IPS-18a (cell line): ENCODE measurements around the gene LAMA1.
"Not testable (repeated sequence)": the region's sequence is repeated elsewhere in the genome, so short reads cannot be mapped to it uniquely, and the experiment has no call there.

ENCODE experiments used
- H3K27ac ChIP-seq: one replicate; pipeline ENCODE4 v1.5.1; 2013; ENCODE audit warnings: low read length
- H3K27me3 ChIP-seq: one replicate; pipeline ENCODE4 v1.6.1; 2013; ENCODE audit warnings: mild to moderate bottlenecking, low read length; ENCODE audit not compliant: control insufficient read depth, insufficient read depth
- H3K36me3 ChIP-seq: one replicate; pipeline ENCODE4 v1.6.1; 2013; ENCODE audit warnings: low read depth, low read length; ENCODE audit not compliant: control insufficient read depth
- H3K4me1 ChIP-seq: one replicate; pipeline ENCODE4 v1.6.1; 2013; ENCODE audit warnings: low read depth, low read length; ENCODE audit not compliant: control insufficient read depth
- H3K4me3 ChIP-seq: one replicate; pipeline ENCODE4 v1.5.1; 2013; ENCODE audit warnings: low read length
- H3K9ac ChIP-seq: one replicate; pipeline ENCODE4 v1.6.1; 2013; ENCODE audit warnings: mild to moderate bottlenecking, low read length, moderate library complexity
- H3K9me3 ChIP-seq: one replicate; pipeline ENCODE4 v1.6.1; 2013; ENCODE audit warnings: low read depth, low read length; ENCODE audit not compliant: control insufficient read depth

Gene LAMA1

GRCh38 chr18:7144921-7145320 lies 27.3 kb upstream of the LAMA1 start:
- H3K9ac ChIP-seq, H3K4me3 ChIP-seq, H3K27me3 ChIP-seq, H3K27ac ChIP-seq, H3K4me1 ChIP-seq, H3K36me3 ChIP-seq, H3K9me3 ChIP-seq: not testable (repeated sequence)

DNA sequence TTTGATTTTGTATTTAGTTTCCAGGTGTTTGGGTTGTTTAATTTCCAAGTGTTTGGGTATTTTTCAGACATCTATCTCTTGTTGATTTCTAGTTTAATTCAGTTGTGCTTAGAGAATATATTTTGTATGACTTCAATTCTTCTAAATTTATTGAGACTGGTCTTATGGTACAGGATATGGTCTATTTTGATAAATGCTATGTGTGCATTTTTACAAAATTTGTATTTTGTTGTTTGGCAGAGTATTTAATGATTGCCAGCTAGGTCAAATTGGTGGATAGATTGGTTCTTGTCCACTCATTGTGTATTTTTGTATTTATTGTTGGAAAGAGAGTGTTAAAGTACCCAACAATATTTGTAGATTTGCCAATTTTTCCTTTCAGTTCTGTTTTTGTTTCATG lies 23.7 kb upstream of the LAMA1 start:
- Histone ChIP-seq H3K27ac (no peak overlapping the region), H3K9ac (no peak overlapping the region), H3K4me3 (no peak overlapping the region), H3K36me3 (no peaks in the 10 kb centered on the region), H3K4me1 (no peaks in the 10 kb centered on the region), H3K27me3 (no peaks in the 10 kb centered on the region), H3K9me3 (no peaks in the 10 kb centered on the region)

DNA sequence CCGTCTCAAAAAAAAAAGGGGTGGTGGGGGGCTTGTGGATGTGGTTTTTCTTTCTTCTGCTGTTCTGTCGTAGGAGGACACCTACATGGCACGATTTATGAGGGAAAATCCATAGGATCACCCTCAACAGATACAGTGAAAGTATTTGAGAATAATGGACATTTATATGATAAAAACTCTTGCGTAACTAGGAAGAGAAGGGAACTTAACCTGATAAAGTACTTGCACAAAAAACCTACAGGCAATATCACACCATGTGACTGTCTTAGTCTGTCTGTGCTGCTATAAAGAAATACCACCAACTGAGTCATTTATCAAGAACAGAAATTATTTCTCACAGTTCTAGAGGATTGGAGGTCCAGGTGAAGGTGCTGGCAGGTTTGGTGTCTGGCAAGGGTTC lies 21.8 kb upstream of the LAMA1 start:
- Histone ChIP-seq H3K4me1 (no peaks in the 10 kb centered on the region), H3K9me3 (no peaks in the 10 kb centered on the region), H3K9ac (no peak overlapping the region), H3K27me3 (no peaks in the 10 kb centered on the region), H3K4me3 (no peak overlapping the region), H3K36me3 (no peaks in the 10 kb centered on the region), H3K27ac (no peak overlapping the region)

DNA sequence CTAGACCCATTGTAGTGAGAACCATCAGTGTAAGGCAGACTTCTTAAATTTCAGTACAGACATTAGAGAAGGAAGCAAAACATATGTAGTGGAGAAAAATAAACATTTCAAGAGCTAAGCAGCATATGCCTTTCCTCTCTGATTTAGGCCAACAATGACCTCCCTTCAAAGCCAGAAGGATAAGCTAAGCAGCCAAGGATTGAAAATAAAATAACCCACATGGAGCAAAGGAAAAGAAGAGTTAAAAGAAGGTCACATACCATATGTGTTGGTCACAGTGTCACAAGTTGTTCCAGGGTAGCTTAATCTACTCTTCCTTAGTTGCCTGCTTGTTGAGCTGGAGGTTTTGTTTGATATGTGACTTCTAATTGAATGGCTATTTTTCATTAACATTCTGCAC lies 15.6 kb upstream of the LAMA1 start:
- Histone ChIP-seq H3K4me3 (no peak overlapping the region), H3K27ac (no peak overlapping the region), H3K9me3 (no peaks in the 10 kb centered on the region), H3K9ac (no peak overlapping the region), H3K36me3 (no peaks in the 10 kb centered on the region), H3K4me1 (no peaks in the 10 kb centered on the region), H3K27me3 (no peaks in the 10 kb centered on the region)

DNA sequence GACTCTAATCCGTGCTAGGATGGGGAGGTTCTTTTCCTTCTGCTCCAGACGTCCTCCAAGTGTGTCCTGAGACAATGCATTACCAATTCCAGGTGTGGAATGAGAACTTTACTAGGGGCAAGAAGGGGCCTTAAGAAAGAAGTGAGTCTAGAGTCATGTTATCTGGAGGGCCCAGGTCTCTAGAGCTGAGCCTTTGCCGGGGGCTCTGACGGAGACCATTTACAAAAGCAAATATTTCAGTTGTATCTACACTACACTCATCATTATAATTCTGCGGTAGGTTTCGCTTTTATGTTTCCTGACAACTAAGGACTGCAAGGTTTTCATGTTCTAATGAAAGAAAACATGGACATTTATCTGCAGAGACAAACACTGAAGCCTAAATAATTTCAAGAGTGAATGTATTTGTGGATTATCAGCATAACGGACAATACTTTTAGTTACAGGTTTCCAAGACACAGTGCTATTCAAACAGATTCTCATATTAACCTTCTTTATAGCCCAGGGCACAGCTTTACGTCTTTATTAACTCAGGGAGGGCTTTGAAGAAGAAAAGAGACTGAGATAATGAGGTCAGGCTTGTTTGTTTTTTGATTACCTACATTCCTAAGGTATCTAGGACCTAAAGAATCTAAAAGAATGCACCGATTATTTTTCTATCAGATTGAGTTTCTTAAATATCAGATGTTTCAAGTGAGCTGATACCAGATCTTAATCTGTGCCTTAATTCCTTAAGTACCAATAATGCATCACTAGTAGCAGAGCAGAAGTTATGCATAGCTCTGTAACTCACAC lies 15.0 kb upstream of the LAMA1 start:
- no peak overlapping the region for H3K9ac ChIP-seq
- H3K9me3 ChIP-seq: no peaks in the 10 kb centered on the region
- no peak overlapping the region for H3K4me3 ChIP-seq
- H3K27ac ChIP-seq: no peak overlapping the region
- H3K36me3 ChIP-seq: no peaks in the 10 kb centered on the region
- H3K27me3 ChIP-seq: no peaks in the 10 kb centered on the region
- H3K4me1 ChIP-seq: no peaks in the 10 kb centered on the region

DNA sequence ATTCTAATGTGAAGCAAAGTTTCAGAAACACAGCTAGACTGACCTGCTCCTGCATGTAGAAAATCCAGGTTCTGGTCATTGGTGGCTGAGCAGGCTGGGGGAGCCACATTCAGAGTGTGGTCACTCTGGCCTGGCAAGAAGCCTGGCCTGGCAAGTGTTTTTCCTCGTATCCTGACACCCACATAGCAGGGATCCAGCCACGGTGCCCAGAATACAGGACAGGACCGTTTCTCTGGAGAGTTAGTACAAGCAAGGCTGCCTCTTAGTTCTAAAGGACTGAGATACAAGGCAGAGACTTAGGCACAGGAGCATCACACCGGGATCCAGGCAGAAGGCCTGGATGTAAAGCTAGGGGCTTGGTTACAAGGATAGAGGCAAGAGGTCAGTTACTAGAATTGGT lies 4.8 kb upstream of the LAMA1 start:
- Histone ChIP-seq H3K4me3 (no peak overlapping the region), H3K36me3 (no peaks in the 10 kb centered on the region), H3K9me3 (no peaks in the 10 kb centered on the region), H3K9ac (no peak overlapping the region), H3K27ac (no peak overlapping the region), H3K27me3 (peaks cover 3% of the 10 kb centered on the region), H3K4me1 (no peaks in the 10 kb centered on the region)

DNA sequence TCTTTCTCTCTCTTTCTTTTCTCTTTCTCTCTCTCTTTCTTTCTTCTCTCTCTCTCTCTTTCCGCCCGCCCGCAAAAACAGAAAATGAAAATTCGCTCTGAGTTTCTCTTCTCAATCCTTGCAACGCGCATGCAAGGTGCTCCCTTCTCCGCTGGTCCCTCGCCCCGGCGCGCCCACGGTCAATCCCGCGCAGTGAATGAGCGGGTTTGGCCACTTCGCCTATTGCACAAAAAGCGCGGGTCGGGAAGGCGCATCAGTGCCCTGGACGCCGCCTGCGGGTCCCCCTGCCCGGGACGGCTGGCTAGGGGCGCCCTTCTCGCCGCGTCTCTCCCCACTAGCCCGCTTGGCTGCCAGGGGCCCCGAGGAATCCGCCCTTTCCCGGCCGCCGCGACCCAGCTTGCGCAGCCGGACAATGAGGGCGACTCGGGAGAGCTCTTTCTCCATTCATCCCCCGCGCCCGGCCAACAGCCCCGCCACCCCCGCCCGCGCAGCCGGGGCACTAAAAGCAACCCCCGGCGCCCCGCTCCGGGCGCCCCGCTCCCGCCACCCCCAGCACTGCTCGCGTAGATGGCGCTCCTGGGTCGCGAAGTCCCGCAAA lies 706 bp downstream of the LAMA1 start:
- Histone ChIP-seq H3K9ac (peak overlapping the region; percentile 51), H3K27ac (no peak overlapping the region), H3K9me3 (no peaks in the 10 kb centered on the region), H3K36me3 (no peaks in the 10 kb centered on the region), H3K4me3 (peak overlapping the region; percentile 74), H3K27me3 (peaks cover 19% of the 10 kb centered on the region), H3K4me1 (no peaks in the 10 kb centered on the region)

- Histone ChIP-seq H3K4me1 (no peaks in the 10 kb centered on the region), H3K27me3 (peaks cover 19% of the 10 kb centered on the region), H3K4me3 (peak overlapping the region; percentile 74), H3K36me3 (no peaks in the 10 kb centered on the region), H3K9me3 (no peaks in the 10 kb centered on the region), H3K9ac (peak overlapping the region; percentile 51), H3K27ac (no peak overlapping the region)
Measured at GRCh38 chr18:7116001-7116730, 1.4 kb downstream of the LAMA1 start.

GRCh38 chr18:7112936-7113335 lies 4.7 kb downstream of the LAMA1 start:
- Histone ChIP-seq H3K36me3 (no peaks in the 10 kb centered on the region), H3K27me3 (peaks cover 16% of the 10 kb centered on the region), H3K9me3 (no peaks in the 10 kb centered on the region), H3K4me3 (no peak overlapping the region), H3K4me1 (peaks cover 3% of the 10 kb centered on the region), H3K9ac (no peak overlapping the region), H3K27ac (no peak overlapping the region)

- no peaks in the 10 kb centered on the region for H3K36me3 ChIP-seq
- H3K9me3 ChIP-seq: no peaks in the 10 kb centered on the region
- H3K4me3 ChIP-seq: no peak overlapping the region
- no peak overlapping the region for H3K9ac ChIP-seq
- peaks cover 9% of the 10 kb centered on the region for H3K27me3 ChIP-seq
- no peak overlapping the region for H3K27ac ChIP-seq
- H3K4me1 ChIP-seq: peaks cover 3% of the 10 kb centered on the region
Measured at GRCh38 chr18:7111134-7111533, 6.5 kb downstream of the LAMA1 start.

- Histone ChIP-seq H3K27me3 (no peaks in the 10 kb centered on the region), H3K36me3 (no peaks in the 10 kb centered on the region), H3K27ac (no peak overlapping the region), H3K9ac (no peak overlapping the region), H3K4me3 (no peak overlapping the region), H3K9me3 (no peaks in the 10 kb centered on the region), H3K4me1 (peaks cover 2% of the 10 kb centered on the region)
Measured at GRCh38 chr18:7105943-7106342, 11.7 kb downstream of the LAMA1 start.
